Limb (tissue), 2 donors: ENCODE data around the gene TNFAIP8L2.
A peak's percentile ranks its signal among the peaks of the same experiment; 100 is the strongest.
"Not testable (repeated sequence)": the region's sequence is repeated elsewhere in the genome, so short reads cannot be mapped to it uniquely, and the experiment has no call there.

Source experiments
- DNase-seq, 2 donors: peaks; one replicate each; pipeline ENCODE4 v3.0.0-alpha.2; 2016; ENCODE audit errors: extremely low spot score in 2 of 2

The TNFAIP8L2 gene

GRCh38 chr1:151188667-151189066 is 32.2 kb downstream of the TNFAIP8L2 start:
- not testable (repeated sequence) for DNase-seq

DNA sequence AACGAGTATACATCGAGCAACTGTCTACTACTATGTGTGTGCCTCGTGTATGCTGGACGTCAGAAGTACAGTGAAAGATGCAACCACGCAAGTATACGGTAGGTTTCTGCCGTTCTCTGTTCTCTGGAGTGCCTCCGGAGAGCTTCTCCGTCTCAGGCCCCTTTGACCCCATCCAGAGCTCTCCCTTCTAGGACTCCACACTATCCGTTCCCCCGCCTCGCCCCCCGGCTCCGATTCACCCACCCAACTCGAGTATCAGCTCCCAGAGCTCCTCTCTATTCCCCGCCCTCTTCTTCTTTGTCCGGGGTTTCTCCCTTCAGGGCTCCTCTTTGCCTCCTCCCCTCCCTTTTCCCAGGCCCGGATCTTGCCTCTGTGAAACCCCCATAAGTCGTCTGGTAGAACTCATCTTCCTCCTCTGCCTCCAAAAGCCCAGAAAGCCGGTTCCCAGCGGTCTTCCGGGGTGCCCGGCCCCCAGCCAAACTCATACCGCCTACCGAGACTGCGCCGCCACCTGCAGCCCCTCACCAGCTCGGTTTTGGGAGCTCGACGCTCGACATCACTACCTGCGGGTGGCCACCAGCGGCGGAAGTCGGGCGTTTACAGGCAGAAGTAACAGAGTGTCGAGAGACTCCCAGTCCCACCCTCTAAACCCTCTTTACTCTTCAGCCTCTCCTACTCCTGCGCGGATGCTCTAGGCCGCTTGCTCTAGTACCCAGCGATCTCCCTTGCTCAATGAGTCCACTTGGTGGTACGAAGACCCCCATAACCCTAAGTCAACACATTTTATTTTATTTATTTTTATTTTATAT is 33.4 kb downstream of the TNFAIP8L2 start, which contains the start of gene VPS72:
TSS of gene VPS72 (minus strand) at position 561 of the 809 bp plus-strand sequence. CDS start at position 485, 76 bp downstream.
- peak; percentile 89 to 92 for DNase-seq

GRCh38 chr1:151192047-151192446 is 35.6 kb downstream of the TNFAIP8L2 start:
- DNase-seq: no peak

- no peak for DNase-seq
Measured at GRCh38 chr1:151193304-151193703, 36.9 kb downstream of the TNFAIP8L2 start.

DNA sequence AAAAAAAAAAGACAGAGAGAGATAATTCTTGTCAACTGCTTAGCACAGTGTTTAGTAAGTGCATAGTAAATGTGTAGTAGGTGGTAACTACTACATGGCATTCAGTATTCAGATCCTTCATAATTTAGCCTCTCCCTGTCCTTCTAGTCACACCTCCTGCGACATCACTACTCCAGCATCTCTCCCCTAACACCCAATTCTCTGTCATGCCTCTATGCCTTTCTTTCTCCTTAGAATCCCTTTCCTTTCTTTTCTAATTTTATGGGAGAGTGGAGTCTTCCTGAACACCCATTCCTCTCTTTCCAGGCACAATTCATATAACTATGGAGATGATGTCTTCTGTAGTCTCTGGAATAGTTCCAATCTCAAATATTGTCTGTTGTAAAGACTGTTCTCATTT is 37.4 kb downstream of the TNFAIP8L2 start:
- DNase-seq: no peak

DNA sequence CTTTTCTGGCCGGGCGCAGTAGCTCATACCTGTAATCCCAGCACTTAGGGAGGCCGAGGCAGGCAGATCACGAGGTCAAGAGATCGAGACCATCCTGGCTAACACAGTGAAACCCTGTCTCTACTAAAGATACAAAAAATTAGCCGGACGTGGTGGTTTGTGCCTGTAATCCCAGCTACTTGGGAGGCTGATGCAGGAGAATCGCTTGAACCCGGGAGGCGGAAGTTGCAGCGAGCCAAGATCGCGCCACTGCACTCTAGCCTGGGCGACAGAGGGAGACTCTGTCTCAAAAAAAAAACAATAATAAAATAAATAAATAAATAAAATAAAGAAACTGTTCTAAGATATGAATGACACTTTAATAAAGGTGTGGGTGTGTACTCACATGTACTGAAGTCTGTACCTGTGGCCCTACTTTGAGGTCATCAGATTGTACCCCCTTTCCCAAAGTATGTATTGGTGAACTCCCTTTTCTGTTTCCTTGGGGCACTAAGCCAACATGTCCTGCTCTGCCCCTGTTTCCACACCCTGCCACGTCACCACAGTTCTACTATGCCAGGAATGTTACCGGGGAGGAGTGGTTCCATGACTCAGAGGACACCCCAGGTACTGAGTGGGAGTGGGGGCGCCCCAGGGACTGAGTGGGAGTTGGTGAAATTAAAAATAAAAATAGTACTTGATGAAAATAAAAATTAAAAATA is 38.6 kb downstream of the TNFAIP8L2 start:
- not testable (repeated sequence) for DNase-seq

DNA sequence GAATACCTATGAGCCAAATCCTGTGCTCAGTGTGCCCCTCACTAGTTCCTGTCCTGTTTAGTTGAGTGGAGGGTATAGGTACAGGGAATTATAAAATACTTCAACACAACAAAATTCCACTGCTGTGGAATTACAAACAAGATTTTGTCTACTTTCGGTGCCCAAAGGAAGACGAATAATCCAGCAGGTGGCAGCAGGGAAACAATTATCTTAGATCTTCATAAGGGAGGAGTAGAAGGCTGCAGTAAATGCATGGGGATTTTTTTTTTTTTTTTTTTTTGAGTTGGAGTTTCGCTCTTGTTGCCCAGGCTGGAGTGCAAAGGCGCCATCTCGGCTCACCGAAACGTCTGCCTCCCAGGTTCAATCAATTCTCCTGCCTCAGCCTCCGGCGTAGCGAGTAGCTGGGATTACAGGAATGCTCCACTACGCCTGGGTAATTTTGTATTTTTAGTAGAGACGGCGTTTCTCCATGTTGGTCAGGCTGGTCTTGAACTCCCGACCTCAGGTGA is 39.9 kb downstream of the TNFAIP8L2 start:
- peak; percentile 51 to 70 for DNase-seq

DNA sequence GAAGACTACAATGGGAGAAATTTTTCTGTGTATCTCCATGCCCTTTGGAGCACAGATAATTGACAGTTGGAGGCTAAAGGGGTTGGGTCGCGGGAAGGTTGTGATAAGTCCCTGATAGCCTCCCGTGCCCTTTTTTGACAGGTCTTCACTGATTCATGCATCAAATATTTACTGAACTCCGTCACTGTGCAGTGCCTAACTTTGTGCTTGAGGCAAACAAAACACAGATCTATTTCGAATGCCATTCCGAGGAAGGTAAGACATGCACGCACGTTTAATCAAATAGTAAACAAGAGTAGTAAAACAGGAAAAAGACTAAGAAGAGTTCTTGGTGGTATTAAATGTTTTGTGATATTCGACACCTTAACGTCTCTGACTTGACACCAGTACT is 41.4 kb downstream of the TNFAIP8L2 start:
- no peak for DNase-seq

DNA sequence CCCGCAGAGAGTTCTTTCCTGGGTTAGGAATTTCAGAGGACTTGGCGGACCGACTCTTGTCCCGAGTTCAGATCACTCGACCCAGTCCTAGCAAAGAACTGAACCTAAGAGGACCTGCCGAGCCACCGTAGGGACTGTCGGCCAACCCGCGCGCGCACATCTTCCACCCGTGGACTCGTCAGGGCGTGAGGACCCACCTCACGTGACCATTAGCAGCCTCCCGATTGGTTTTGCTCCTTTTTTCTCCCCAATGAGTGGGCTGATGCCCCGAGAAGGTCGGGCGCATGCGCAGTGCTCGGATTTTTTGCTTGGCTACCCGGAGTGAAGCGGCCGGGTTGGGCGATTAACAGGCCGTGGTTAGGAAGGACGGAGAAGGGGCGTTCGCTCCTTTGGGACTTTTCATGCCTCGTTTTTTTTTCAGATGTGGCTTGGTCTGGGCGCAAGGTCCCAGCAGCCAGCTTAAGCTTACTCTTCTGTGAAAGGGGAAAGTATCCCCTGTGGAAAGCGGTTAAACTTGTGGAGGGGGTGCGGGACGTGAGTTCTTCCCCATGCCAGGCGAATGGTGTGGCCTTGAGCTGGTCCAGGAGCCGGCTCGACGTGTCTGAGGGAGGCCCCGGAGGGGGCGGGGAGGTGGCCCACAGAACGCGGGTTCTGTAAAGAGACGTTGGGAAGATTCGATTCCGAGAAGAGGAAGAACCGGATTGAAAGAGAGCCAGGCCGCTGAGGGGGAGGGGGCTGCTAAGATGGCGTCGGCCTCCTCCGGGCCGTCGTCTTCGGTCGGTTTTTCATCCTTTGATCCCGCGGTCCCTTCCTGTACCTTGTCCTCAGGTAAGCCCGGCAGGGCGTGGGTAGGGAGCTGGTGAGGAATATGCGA is 42.0 kb downstream of the TNFAIP8L2 start, which contains the start of gene PIP5K1A:
TSS of gene PIP5K1A (plus strand) at position 299 of the 874 bp plus-strand sequence. CDS start at position 744, 445 bp downstream.
- DNase-seq: peak; percentile 98

- peak in 1 of 2 donors; percentile 34 for DNase-seq
Measured at GRCh38 chr1:151199873-151200581, 43.6 kb downstream of the TNFAIP8L2 start.

- DNase-seq: not testable (repeated sequence)
Measured at GRCh38 chr1:151205381-151205965, 49.0 kb downstream of the TNFAIP8L2 start.
